Thyroid gland (tissue), 4 donors: ENCODE data around the gene MS4A7.

Source experiments
- CTCF ChIP-seq, 6 experiments: fragments of 200-600 bp in 3 of 6; fragments of 450-650 bp in 3 of 6; sonication (generic) in 3 of 6; IDR thresholded peaks; one replicate each; pipeline ENCODE4 v1.5.1; 2016 to 2019; ENCODE audit warnings: antibody characterized with exemption in 6 of 6, mild to moderate bottlenecking in 2 of 6, inconsistent platforms in 1 of 6, moderate library complexity in 1 of 6
- POLR2A ChIP-seq, 2 donors: fragments of 450-650 bp; IDR thresholded peaks; one replicate each; pipeline ENCODE4 v1.6.1; 2017; ENCODE audit warnings: antibody characterized with exemption in 2 of 2, mild to moderate bottlenecking in 2 of 2, moderate library complexity in 1 of 2

GRCh38 chr11:60396382-60396781, 18.1 kb downstream of the MS4A7 start, which contains the start of gene MS4A14:
- TF ChIP-seq CTCF (IDR thresholded peaks at IDR 0.05): no peak
- no peak for TF ChIP-seq POLR2A (IDR thresholded peaks at IDR 0.05)
